ENCODE results near the gene FOXO1. TPM values are rescaled to one million over a fixed set of nuclear protein-coding genes. Genes with fewer than 3 reads are reported as not detected.
A peak's percentile ranks its signal among the peaks of the same experiment; 100 is the strongest.

Gene FOXO1
- total and polyA plus RNA-seq, 2 of the 13 experiments (the other 11 are each of a cell fraction or from before 2014, with no cell fraction given), result 8.1 to 13.1 TPM

GRCh38 chr13:40540328-40541044 is 126.0 kb downstream of the FOXO1 start (continued):
- TF ChIP-seq USF2 (IDR thresholded peaks at IDR 0.05; ENCODE audit: low read depth, low read length) (no peak), USF2 (CRISPR knock-in tag; IDR thresholded peaks at IDR 0.05; ENCODE audit: borderline replicate concordance) (no peak), TMF1 (CRISPR knock-in tag; IDR thresholded peaks at IDR 0.05; ENCODE audit: low read depth) (no peak), ZNF446 (CRISPR knock-in tag; IDR thresholded peaks at IDR 0.05) (no peak), ZNF343 (CRISPR knock-in tag; IDR thresholded peaks at IDR 0.05) (no peak), CENPX (CRISPR knock-in tag; IDR thresholded peaks at IDR 0.05) (no peak), ZNF18 (CRISPR knock-in tag; IDR thresholded peaks at IDR 0.05; ENCODE audit: insufficient replicate concordance) (no peak), ZNF615 (CRISPR knock-in tag; IDR thresholded peaks at IDR 0.05; ENCODE audit: borderline replicate concordance) (no peak), KMT2B (CRISPR knock-in tag; IDR thresholded peaks at IDR 0.05) (no peak), ZNF557 (CRISPR knock-in tag; IDR thresholded peaks at IDR 0.05) (no peak), ZNF558 (CRISPR knock-in tag; IDR thresholded peaks at IDR 0.05; ENCODE audit: borderline replicate concordance) (no peak), CSRNP1 (CRISPR knock-in tag; IDR thresholded peaks at IDR 0.05) (no peak), STAG1 (CRISPR knock-in tag; IDR thresholded peaks at IDR 0.05) (peak; percentile 38; the same call in 1 of the 2 replicates), AGO2 (optimal IDR thresholded peaks at IDR 0.05; ENCODE audit: low read depth, low read length) (no peak), ZNF619 (CRISPR knock-in tag; IDR thresholded peaks at IDR 0.05) (no peak), ZNF331 (CRISPR knock-in tag; IDR thresholded peaks at IDR 0.05) (0 out of 2 replicates have a peak, but pooled peaks have one; percentile 41), KLF11 (CRISPR knock-in tag; IDR thresholded peaks at IDR 0.05) (no peak), ZSCAN25 (CRISPR knock-in tag; IDR thresholded peaks at IDR 0.05) (no peak), SSRP1 (CRISPR knock-in tag; IDR thresholded peaks at IDR 0.05) (no peak), NRL (CRISPR knock-in tag; IDR thresholded peaks at IDR 0.05; ENCODE audit: borderline replicate concordance) (no peak), BCL6 (CRISPR knock-in tag; IDR thresholded peaks at IDR 0.05) (peak; percentile 73), NR0B2 (CRISPR knock-in tag; IDR thresholded peaks at IDR 0.05) (no peak), ZNF468 (CRISPR knock-in tag; IDR thresholded peaks at IDR 0.05) (no peak), TOPORS (CRISPR knock-in tag; IDR thresholded peaks at IDR 0.05) (no peak)
- TF ChIP-seq, protein P1, sequence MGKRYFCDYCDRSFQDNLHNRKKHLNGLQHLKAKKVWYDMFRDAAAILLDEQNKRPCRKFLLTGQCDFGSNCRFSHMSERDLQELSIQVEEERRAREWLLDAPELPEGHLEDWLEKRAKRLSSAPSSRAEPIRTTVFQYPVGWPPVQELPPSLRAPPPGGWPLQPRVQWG (CRISPR knock-in tag; IDR thresholded peaks at IDR 0.05; ENCODE audit: borderline replicate concordance, low read depth), result no peak
